ENCODE data around the gene PLA2G2A.

The PLA2G2A gene

DNA sequence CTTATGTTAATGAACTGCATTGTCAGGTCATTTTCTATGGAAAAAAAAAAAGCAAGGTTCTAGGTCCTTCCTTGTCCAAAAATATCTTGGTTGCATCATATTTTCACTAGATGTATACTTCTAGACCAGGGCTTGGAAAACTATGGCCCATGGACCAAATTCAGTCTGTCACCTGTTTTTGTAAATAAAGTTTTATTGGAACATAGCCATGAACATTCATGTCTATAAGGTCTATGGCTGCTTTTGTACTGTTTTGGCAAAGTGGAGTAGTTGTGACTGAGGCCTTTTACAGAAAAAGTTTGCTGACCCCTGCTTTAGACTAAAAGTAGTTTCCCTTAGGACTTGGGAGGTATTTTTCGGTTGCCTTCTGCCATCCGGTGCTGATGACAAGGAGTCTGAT, 36.8 kb downstream of the PLA2G2A start:
- no peak overlapping the region for H3K4me3 ChIP-seq (ENCODE audit: severe bottlenecking)
- DNase-seq (ENCODE audit: low spot score) (no peak), ATAC-seq (ENCODE audit: low read depth) (no peak)
- no peaks in the 10 kb centered on the region for H3K4me1 ChIP-seq (ENCODE audit: insufficient read depth, poor library complexity, severe bottlenecking)
- no peak overlapping the region for H3K27ac ChIP-seq (ENCODE audit: poor library complexity, severe bottlenecking)
- TF ChIP-seq, protein P1, sequence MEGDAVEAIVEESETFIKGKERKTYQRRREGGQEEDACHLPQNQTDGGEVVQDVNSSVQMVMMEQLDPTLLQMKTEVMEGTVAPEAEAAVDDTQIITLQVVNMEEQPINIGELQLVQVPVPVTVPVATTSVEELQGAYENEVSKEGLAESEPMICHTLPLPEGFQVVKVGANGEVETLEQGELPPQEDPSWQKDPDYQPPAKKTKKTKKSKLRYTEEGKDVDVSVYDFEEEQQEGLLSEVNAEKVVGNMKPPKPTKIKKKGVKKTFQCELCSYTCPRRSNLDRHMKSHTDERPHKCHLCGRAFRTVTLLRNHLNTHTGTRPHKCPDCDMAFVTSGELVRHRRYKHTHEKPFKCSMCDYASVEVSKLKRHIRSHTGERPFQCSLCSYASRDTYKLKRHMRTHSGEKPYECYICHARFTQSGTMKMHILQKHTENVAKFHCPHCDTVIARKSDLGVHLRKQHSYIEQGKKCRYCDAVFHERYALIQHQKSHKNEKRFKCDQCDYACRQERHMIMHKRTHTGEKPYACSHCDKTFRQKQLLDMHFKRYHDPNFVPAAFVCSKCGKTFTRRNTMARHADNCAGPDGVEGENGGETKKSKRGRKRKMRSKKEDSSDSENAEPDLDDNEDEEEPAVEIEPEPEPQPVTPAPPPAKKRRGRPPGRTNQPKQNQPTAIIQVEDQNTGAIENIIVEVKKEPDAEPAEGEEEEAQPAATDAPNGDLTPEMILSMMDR (IDR thresholded peaks at IDR 0.05; ENCODE audit: poor library complexity, severe bottlenecking) = no peak
- no peaks in the 10 kb centered on the region for H3K27me3 ChIP-seq (ENCODE audit: insufficient read depth, poor library complexity, severe bottlenecking)
- H3K36me3 ChIP-seq (ENCODE audit: low read depth) = no peaks in the 10 kb centered on the region
- no peaks in the 10 kb centered on the region for H3K9me3 ChIP-seq (ENCODE audit: severe bottlenecking)

DNA sequence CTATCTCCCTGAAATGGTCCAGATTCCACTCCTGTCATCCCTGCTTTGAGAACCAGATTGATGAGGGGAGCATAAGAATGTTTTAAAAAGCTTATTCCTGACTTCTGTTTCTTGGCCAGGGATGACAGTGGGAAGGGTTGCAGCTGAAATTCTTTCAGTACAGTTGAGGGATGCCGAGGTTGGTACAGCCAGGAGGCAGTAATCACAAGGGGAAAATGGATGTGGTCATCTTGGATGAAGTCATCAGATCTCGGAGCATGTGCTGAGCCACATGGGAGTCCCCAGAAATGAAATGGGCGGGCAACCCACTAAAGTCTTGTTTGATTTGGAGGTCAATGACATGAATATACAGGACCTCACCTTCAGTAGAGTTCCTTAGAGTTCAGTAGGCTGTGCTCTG, 37.3 kb downstream of the PLA2G2A start:
- Histone ChIP-seq H3K9me3 (ENCODE audit: severe bottlenecking) (no peaks in the 10 kb centered on the region), H3K4me1 (ENCODE audit: insufficient read depth, poor library complexity, severe bottlenecking) (no peaks in the 10 kb centered on the region), H3K27me3 (ENCODE audit: insufficient read depth, poor library complexity, severe bottlenecking) (no peaks in the 10 kb centered on the region), H3K36me3 (ENCODE audit: low read depth) (no peaks in the 10 kb centered on the region), H3K27ac (ENCODE audit: poor library complexity, severe bottlenecking) (no peak overlapping the region), H3K4me3 (ENCODE audit: severe bottlenecking) (no peak overlapping the region)
- ATAC-seq (ENCODE audit: low read depth) (no peak), DNase-seq (ENCODE audit: low spot score) (no peak)
- TF ChIP-seq, protein P1 (IDR thresholded peaks at IDR 0.05; ENCODE audit: poor library complexity, severe bottlenecking) = no peak

DNA sequence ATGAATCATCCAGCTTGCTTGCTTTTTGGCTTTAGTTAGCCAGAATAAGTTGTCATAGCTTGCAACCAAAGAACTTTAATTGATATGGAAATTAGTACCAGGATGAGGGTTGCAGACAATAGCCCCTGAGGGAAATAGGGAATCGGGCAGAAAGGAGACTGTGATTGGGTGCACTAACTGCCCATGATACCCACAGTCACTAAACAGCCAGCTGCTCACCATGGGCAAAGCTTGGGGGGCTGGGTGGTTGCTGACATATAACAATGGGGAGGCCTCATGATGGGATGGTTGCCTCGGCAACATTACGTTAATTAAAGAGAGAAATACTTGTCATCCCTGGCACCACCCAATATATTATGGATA, 38.2 kb downstream of the PLA2G2A start:
- TF ChIP-seq, protein P1 (IDR thresholded peaks at IDR 0.05; ENCODE audit: poor library complexity, severe bottlenecking) = no peak

DNA sequence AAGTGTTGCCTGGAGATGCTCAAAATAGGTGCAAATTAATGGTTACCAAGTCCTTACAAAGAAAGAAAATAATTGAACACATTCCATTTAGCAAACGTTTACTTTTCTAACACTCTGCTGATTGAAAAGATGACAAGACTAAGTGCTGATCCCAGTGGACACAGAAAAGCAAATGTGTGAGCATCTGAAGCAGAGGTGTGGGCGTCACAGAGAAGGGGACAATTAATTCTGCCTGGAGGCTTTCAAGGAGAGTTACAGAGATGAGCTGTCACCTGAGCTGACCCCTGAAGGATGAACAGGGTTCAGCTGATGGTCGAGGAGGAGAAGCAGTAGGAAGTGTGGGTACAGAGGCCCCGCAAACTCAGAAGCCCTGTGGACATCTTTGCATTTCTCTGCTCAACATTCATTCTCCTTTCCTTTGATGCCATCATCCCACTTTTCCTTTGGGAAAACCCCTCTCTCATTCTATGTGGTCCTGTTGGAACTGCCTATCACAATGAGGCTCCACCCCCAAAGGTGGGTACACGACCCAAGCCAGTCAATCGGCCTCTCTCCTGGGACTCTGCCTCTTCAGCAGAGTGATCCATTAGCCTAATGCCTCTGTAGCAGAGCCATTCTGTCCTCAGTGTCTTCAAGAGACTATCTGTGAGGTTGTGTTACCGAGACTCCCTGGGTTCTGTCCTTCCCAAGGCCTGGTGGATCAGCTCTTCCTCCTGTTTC, 38.8 kb downstream of the PLA2G2A start:
- Histone ChIP-seq H3K4me3 (ENCODE audit: severe bottlenecking) (no peak overlapping the region), H3K36me3 (ENCODE audit: low read depth) (no peaks in the 10 kb centered on the region), H3K27ac (ENCODE audit: poor library complexity, severe bottlenecking) (no peak overlapping the region), H3K27me3 (ENCODE audit: insufficient read depth, poor library complexity, severe bottlenecking) (no peaks in the 10 kb centered on the region), H3K4me1 (ENCODE audit: insufficient read depth, poor library complexity, severe bottlenecking) (no peaks in the 10 kb centered on the region), H3K9me3 (ENCODE audit: severe bottlenecking) (no peaks in the 10 kb centered on the region)
- DNase-seq (ENCODE audit: low spot score) (no peak), ATAC-seq (ENCODE audit: low read depth) (no peak)
- TF ChIP-seq, protein P1 (IDR thresholded peaks at IDR 0.05; ENCODE audit: poor library complexity, severe bottlenecking) = no peak

More for the DNA sequence above, 38.2 kb downstream of the PLA2G2A start:
- DNase-seq (ENCODE audit: low spot score) (no peak), ATAC-seq (ENCODE audit: low read depth) (no peak)
- Histone ChIP-seq H3K4me1 (ENCODE audit: insufficient read depth, poor library complexity, severe bottlenecking) (no peaks in the 10 kb centered on the region), H3K27me3 (ENCODE audit: insufficient read depth, poor library complexity, severe bottlenecking) (no peaks in the 10 kb centered on the region), H3K9me3 (ENCODE audit: severe bottlenecking) (no peaks in the 10 kb centered on the region), H3K36me3 (ENCODE audit: low read depth) (no peaks in the 10 kb centered on the region), H3K27ac (ENCODE audit: poor library complexity, severe bottlenecking) (no peak overlapping the region), H3K4me3 (ENCODE audit: severe bottlenecking) (no peak overlapping the region)

DNA sequence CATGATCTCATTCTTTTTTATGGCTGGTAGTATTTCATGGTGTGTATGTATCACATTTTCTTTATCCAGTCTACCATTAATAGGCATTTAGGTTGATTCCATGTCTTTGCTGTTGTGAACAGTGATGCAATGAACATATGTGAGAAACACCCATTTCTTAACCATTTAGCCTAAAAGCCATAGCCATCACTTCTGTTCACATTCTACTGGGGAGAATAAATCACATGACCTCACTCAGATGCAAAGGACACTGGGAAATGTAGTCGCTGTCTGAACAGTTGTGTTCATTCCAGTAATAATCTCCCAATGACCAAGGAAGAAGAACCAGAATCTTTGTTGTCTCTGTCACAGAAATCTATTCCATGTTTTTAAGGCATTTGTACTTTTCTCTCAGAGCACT, 40.9 kb downstream of the PLA2G2A start:
- Histone ChIP-seq H3K27ac (ENCODE audit: poor library complexity, severe bottlenecking) (no peak overlapping the region), H3K27me3 (ENCODE audit: insufficient read depth, poor library complexity, severe bottlenecking) (no peaks in the 10 kb centered on the region), H3K4me3 (ENCODE audit: severe bottlenecking) (no peak overlapping the region), H3K9me3 (ENCODE audit: severe bottlenecking) (no peaks in the 10 kb centered on the region), H3K36me3 (ENCODE audit: low read depth) (no peaks in the 10 kb centered on the region), H3K4me1 (ENCODE audit: insufficient read depth, poor library complexity, severe bottlenecking) (no peaks in the 10 kb centered on the region)
- DNase-seq (ENCODE audit: low spot score) (no peak), ATAC-seq (ENCODE audit: low read depth) (no peak)
- TF ChIP-seq, protein P1 (IDR thresholded peaks at IDR 0.05; ENCODE audit: poor library complexity, severe bottlenecking) = no peak
